IMR-90 (cell line): ENCODE results near the gene YES1. TPM values are rescaled to one million over a fixed set of nuclear protein-coding genes. Genes with fewer than 3 reads are reported as not detected.

Source experiments
- ATAC-seq: fragments of 200-7000 bp; cut with Tn5 transposase; 2 replicates; pipeline ENCODE4 v1.9.1; 2020; ENCODE audit warnings: low read depth, mild to moderate bottlenecking, moderate library complexity
- BruUV-seq: library from RNA; stranded (reverse); fragments of 400-500 nt; replicated peaks from 2 replicates; lab custom pipeline; 2021; lab: Mats Ljungman, UMichigan
- CTCF ChIA-PET: fragments of 300-600 bp; formaldehyde crosslinking; extraction: SDS; loops from one replicate; lab custom pipeline; 2021; ENCODE audit warnings: antibody characterized with exemption; lab: Yijun Ruan, JAX
- POLR2A ChIA-PET: fragments of 300-600 bp; sonication (Branson Sonifier 250); formaldehyde crosslinking; loops from one replicate; lab custom pipeline; 2022; ENCODE audit warnings: antibody characterized with exemption; ENCODE audit not compliant: unreplicated experiment; lab: Charles Lee
- DNase-seq: peaks from one replicate; pipeline ENCODE4 v3.0.0; 2013
- H2AFZ ChIP-seq: replicated peaks from 2 replicates; pipeline ENCODE3; 2013; ENCODE audit warnings: low read length, mild to moderate bottlenecking; ENCODE audit not compliant: poor library complexity
- H2AK5ac ChIP-seq: 2 replicates; pipeline ENCODE4 v1.6.1; 2013; ENCODE audit warnings: low read depth, low read length, inconsistent platforms
- H2AK9ac ChIP-seq: replicated peaks from 2 replicates; pipeline ENCODE3; 2013; ENCODE audit warnings: mild to moderate bottlenecking, low read depth, low read length, moderate library complexity; ENCODE audit not compliant: poor library complexity
- H2BK120ac ChIP-seq: 2 replicates; pipeline ENCODE4 v1.6.1; 2013; ENCODE audit warnings: low read depth, low read length, inconsistent platforms
- H2BK15ac ChIP-seq: 3 replicates; pipeline ENCODE4 v1.6.1; 2013; ENCODE audit warnings: low read depth, low read length, inconsistent platforms
- H2BK20ac ChIP-seq: 2 replicates; pipeline ENCODE4 v1.6.1; 2013; ENCODE audit warnings: low read depth, mild to moderate bottlenecking, inconsistent platforms, low read length, moderate library complexity
- H2BK5ac ChIP-seq: 2 replicates; pipeline ENCODE4 v1.6.1; 2013; ENCODE audit warnings: mild to moderate bottlenecking, low read depth, low read length, inconsistent platforms; ENCODE audit not compliant: poor library complexity, severe bottlenecking
- H3K14ac ChIP-seq: replicated peaks from 2 replicates; pipeline ENCODE4 v1.6.1; 2013; ENCODE audit warnings: low read depth, low read length, inconsistent platforms
- H3K18ac ChIP-seq: 2 replicates; pipeline ENCODE4 v1.6.1; 2013; ENCODE audit warnings: low read depth, low read length, control low read depth
- H3K23ac ChIP-seq: 2 replicates; pipeline ENCODE4 v1.6.1; 2013; ENCODE audit warnings: low read depth, low read length, inconsistent platforms
- H3K27ac ChIP-seq: 2 replicates; pipeline ENCODE4 v1.5.1; 2013; ENCODE audit warnings: mild to moderate bottlenecking, control low read depth, low read length; ENCODE audit not compliant: insufficient read depth
- H3K27me3 ChIP-seq: 2 replicates; pipeline ENCODE4 v1.6.1; 2013; ENCODE audit warnings: low read length; ENCODE audit not compliant: control insufficient read depth, insufficient read depth
- H3K36me3 ChIP-seq: 2 replicates; pipeline ENCODE4 v1.6.1; 2013; ENCODE audit warnings: low read length, mixed read lengths; ENCODE audit not compliant: control insufficient read depth, insufficient read depth
- H3K4ac ChIP-seq: 2 replicates; pipeline ENCODE4 v1.6.1; 2013; ENCODE audit warnings: low read depth, low read length, inconsistent platforms
- H3K4me1 ChIP-seq: 2 replicates; pipeline ENCODE4 v1.6.1; 2013; ENCODE audit warnings: low read length, mixed read lengths; ENCODE audit not compliant: control insufficient read depth, insufficient read depth
- H3K4me2 ChIP-seq: 2 replicates; pipeline ENCODE4 v1.6.1; 2013; ENCODE audit warnings: low read depth, mild to moderate bottlenecking, control low read depth, low read length, moderate library complexity
- H3K4me3 ChIP-seq: 2 replicates; pipeline ENCODE4 v1.5.1; 2013; ENCODE audit warnings: low read depth, mild to moderate bottlenecking, control low read depth, low read length, moderate library complexity; ENCODE audit not compliant: insufficient read depth
- H3K56ac ChIP-seq: 2 replicates; pipeline ENCODE4 v1.6.1; 2013; ENCODE audit warnings: low read length, inconsistent platforms; ENCODE audit not compliant: insufficient read depth; ENCODE audit errors: extremely low read depth
- H3K79me1 ChIP-seq, 2 experiments: 2 replicates each; pipeline ENCODE4 v1.6.1; 2013; ENCODE audit warnings: low read length in 2 of 2, inconsistent platforms in 1 of 2, low read depth in 1 of 2
- H3K9ac ChIP-seq: 2 replicates; pipeline ENCODE4 v1.6.1; 2013; ENCODE audit warnings: low read depth, low read length, control low read depth
- H3K9me1 ChIP-seq: 2 replicates; pipeline ENCODE4 v1.6.1; 2013; ENCODE audit warnings: low read length, inconsistent platforms; ENCODE audit not compliant: insufficient read depth
- H3K9me3 ChIP-seq: 2 replicates; pipeline ENCODE4 v1.6.1; 2013; ENCODE audit warnings: low read length; ENCODE audit not compliant: control insufficient read depth, insufficient read depth
- H4K20me1 ChIP-seq: 2 replicates; pipeline ENCODE4 v1.6.1; 2013; ENCODE audit warnings: low read length, inconsistent platforms; ENCODE audit not compliant: insufficient read depth
- H4K5ac ChIP-seq: 2 replicates; pipeline ENCODE4 v1.6.1; 2013; ENCODE audit warnings: mild to moderate bottlenecking, low read depth, low read length, control low read depth
- H4K8ac ChIP-seq, 2 experiments: 2 replicates each; pipeline ENCODE4 v1.6.1; 2013; ENCODE audit warnings: low read depth in 2 of 2, low read length in 2 of 2, control low read depth in 1 of 2, inconsistent platforms in 1 of 2
- H4K91ac ChIP-seq: 2 replicates; pipeline ENCODE4 v1.6.1; 2013; ENCODE audit warnings: low read depth, low read length, inconsistent platforms; ENCODE audit not compliant: insufficient read depth
- BHLHE40 ChIP-seq: fragments of 150-350 bp; IDR thresholded peaks from 2 replicates; pipeline ENCODE4 v1.6.1; 2016; ENCODE audit warnings: mild to moderate bottlenecking, low read depth, low read length
- CEBPB ChIP-seq: IDR thresholded peaks from 2 replicates; pipeline ENCODE4 v1.6.1; 2012; ENCODE audit warnings: low read depth, low read length, improper control_type of control experiment
- FOS ChIP-seq: fragments of 150-350 bp; IDR thresholded peaks from 2 replicates; pipeline ENCODE4 v1.6.1; 2016; ENCODE audit warnings: low read depth, low read length
- RCOR1 ChIP-seq: IDR thresholded peaks from 2 replicates; pipeline ENCODE4 v1.6.1; 2012; ENCODE audit warnings: mild to moderate bottlenecking, low read length, improper control_type of control experiment; ENCODE audit not compliant: insufficient replicate concordance
- WGBS, 2 experiments: methylation state at CpG; one replicate each; pipeline versions ENCODE4 v1.1.5 to v1.1.7; 2013; ENCODE audit warnings: missing lambda C conversion rate in 2 of 2; ENCODE audit not compliant: insufficient read length in 1 of 2; ENCODE audit errors: extremely low coverage in 2 of 2; 5-methylcytosine and 5-hydroxymethylcytosine counted together
- dilution Hi-C: fragments of 300-500 bp; cut with HindIII; formaldehyde crosslinking; loops from one replicate; pipeline ENCODE4 v1.14.3; 2018; ENCODE audit warnings: low sequenced_read_pairs; ENCODE audit not compliant: unreplicated experiment
- in situ Hi-C: fragments of 300-500 bp; cut with MboI; formaldehyde crosslinking; loops from 3 replicates; pipeline ENCODE4 v1.14.3; 2019; ENCODE audit warnings: low sequenced_read_pairs, inconsistent platforms, mixed read lengths
- intact Hi-C: fragments of 100-400 bp; cut with micrococcal nuclease; formaldehyde crosslinking; loops from 2 replicates; pipeline ENCODE4 v1.10.0; 2022
- polyA plus RNA-seq, 3 experiments: library from polyadenylated mRNA; depleted of rRNA; stranded (reverse); fragments of >200 nt; gene quantifications; 2 replicates each; pipeline ENCODE4 v1.2.3, GENCODE V29; 2012; ENCODE audit warnings: low replicate concordance in 1 of 3
- total RNA-seq: library from RNA; depleted of rRNA; stranded (reverse); fragments of >200 nt; gene quantifications from 2 replicates; pipeline ENCODE4 v1.2.3, GENCODE V29; 2012

YES1 gene
- total and polyA plus RNA-seq, 2 of the 4 experiments (the other 2 are of a cell fraction): 16.7 to 62.0 TPM

DNA sequence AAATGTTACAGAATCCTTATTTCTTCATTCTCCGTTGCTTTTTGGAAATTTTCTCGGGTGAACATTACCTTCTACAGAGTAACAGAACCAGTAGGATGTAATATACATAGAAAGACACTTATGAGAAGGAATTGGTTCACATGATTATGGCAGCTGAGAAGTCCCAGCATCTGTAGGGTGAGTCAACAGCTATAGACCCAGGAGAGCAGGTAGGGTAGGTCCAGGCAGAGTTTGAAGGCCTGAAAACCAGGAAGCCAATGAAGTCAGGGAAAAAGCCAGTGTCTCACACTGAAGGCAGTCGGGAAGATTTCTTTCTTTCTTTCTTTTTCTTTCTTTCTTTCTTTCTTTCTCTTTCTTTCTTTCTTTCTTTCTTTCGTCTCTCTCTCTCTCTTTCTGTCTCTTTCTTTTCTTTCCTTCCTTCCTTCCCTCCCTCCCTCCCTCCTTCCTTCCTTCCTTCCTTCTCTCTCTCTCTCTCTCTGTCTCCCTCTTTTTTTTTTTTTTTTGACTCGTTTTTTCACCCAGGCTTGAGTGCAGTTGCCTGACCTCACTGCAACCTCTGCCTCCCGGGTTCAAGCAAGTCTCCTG is 15.1 kb upstream of the YES1 start:
- dilution Hi-C loops (no loop called here), in situ Hi-C loops (no loop called here), intact Hi-C loops (no loop called here)
- Histone ChIP-seq H2BK20ac (no peak overlapping the region), H2BK120ac (no peak overlapping the region), H2AK9ac (no peak overlapping the region), H3K9ac (no peak overlapping the region), H4K5ac (no peak overlapping the region), H3K4me2 (no peak overlapping the region), H3K36me3 (no peaks in the 10 kb centered on the region), H3K56ac (no peak overlapping the region), H4K91ac (no peak overlapping the region), H4K8ac (no peak overlapping the region), H3K18ac (no peak overlapping the region), H3K9me1 (no peaks in the 10 kb centered on the region), H3K27ac (no peak overlapping the region), H3K4me1 (peaks cover 4% of the 10 kb centered on the region), H2BK5ac (no peak overlapping the region), H3K27me3 (peaks cover 3% of the 10 kb centered on the region), H3K79me1 (no peaks in the 10 kb centered on the region), H3K4ac (no peak overlapping the region), H2AK5ac (no peak overlapping the region), H4K20me1 (no peaks in the 10 kb centered on the region), H3K23ac (no peak overlapping the region), H2AFZ (no peak overlapping the region), H3K4me3 (no peak overlapping the region), H3K9me3 (no peaks in the 10 kb centered on the region), H2BK15ac (no peak overlapping the region), H3K14ac (no peak overlapping the region)
- CTCF ChIA-PET: no interaction called here
- DNase-seq (no peak), ATAC-seq (no peak)
- no CpG with 5 or more reads among the region's 6 CpGs for WGBS, 2 experiments
- no TSS peak for BruUV-seq
- TF ChIP-seq BHLHE40 (no peak), RCOR1 (no peak), FOS (no peak), CEBPB (no peak)
- POLR2A ChIA-PET: no interaction called here
